Measurements from ENCODE around the gene PRKCA.
"Not testable (repeated sequence)": the region's sequence is repeated elsewhere in the genome, so short reads cannot be mapped to it uniquely, and the experiment has no call there.

Gene PRKCA

GRCh38 chr17:66310528-66311148, 8.2 kb downstream of the PRKCA start:
- TF ChIP-seq YY1 (IDR thresholded peaks at IDR 0.05; ENCODE audit: insufficient read depth, insufficient read length) = no peak
- TF ChIP-seq ZNF274 (IDR thresholded peaks at IDR 0.05; ENCODE audit: low read depth, low read length) = no peak
- TF ChIP-seq SUZ12 (IDR thresholded peaks at IDR 0.05; ENCODE audit: extremely low read depth, insufficient read depth, insufficient read length) = no peak
- no peaks in the 10 kb centered on the region for H3K4me1 ChIP-seq (ENCODE audit: insufficient read depth, insufficient read length)
- no peaks in the 10 kb centered on the region for H3K9me3 ChIP-seq (ENCODE audit: insufficient read depth, low read length)
- no peaks in the 10 kb centered on the region for H3K27me3 ChIP-seq (ENCODE audit: insufficient read depth, insufficient read length)
- DNase-seq (ENCODE audit: low read depth, low spot score) = no peak
- no peak overlapping the region for H3K9ac ChIP-seq (ENCODE audit: insufficient read length, low read depth)
- H3K36me3 ChIP-seq (ENCODE audit: insufficient read depth, insufficient read length, low read length) = peaks cover 4% of the 10 kb centered on the region
- H3K4me3 ChIP-seq (ENCODE audit: insufficient read length, low read depth) = no peak overlapping the region

GRCh38 chr17:66312912-66313311, 10.5 kb downstream of the PRKCA start:
- TF ChIP-seq SUZ12 (IDR thresholded peaks at IDR 0.05; ENCODE audit: extremely low read depth, insufficient read depth, insufficient read length) (no peak), YY1 (IDR thresholded peaks at IDR 0.05; ENCODE audit: insufficient read depth, insufficient read length) (no peak), ZNF274 (IDR thresholded peaks at IDR 0.05; ENCODE audit: low read depth, low read length) (no peak)
- H3K36me3 ChIP-seq (ENCODE audit: insufficient read depth, insufficient read length, low read length) = peaks cover 4% of the 10 kb centered on the region
- DNase-seq (ENCODE audit: low read depth, low spot score) = no peak
- H3K9me3 ChIP-seq (ENCODE audit: insufficient read depth, low read length) = no peaks in the 10 kb centered on the region
- H3K9ac ChIP-seq (ENCODE audit: insufficient read length, low read depth) = no peak overlapping the region
- H3K4me1 ChIP-seq (ENCODE audit: insufficient read depth, insufficient read length) = no peaks in the 10 kb centered on the region
- no peak overlapping the region for H3K4me3 ChIP-seq (ENCODE audit: insufficient read length, low read depth)
- H3K27me3 ChIP-seq (ENCODE audit: insufficient read depth, insufficient read length) = no peaks in the 10 kb centered on the region

GRCh38 chr17:66313325-66313724, 10.9 kb downstream of the PRKCA start:
- no peaks in the 10 kb centered on the region for H3K9me3 ChIP-seq (ENCODE audit: insufficient read depth, low read length)
- no peak for DNase-seq (ENCODE audit: low read depth, low spot score)
- TF ChIP-seq ZNF274 (IDR thresholded peaks at IDR 0.05; ENCODE audit: low read depth, low read length) (no peak), YY1 (IDR thresholded peaks at IDR 0.05; ENCODE audit: insufficient read depth, insufficient read length) (no peak), SUZ12 (IDR thresholded peaks at IDR 0.05; ENCODE audit: extremely low read depth, insufficient read depth, insufficient read length) (no peak)
- no peak overlapping the region for H3K4me3 ChIP-seq (ENCODE audit: insufficient read length, low read depth)
- no peaks in the 10 kb centered on the region for H3K27me3 ChIP-seq (ENCODE audit: insufficient read depth, insufficient read length)
- H3K4me1 ChIP-seq (ENCODE audit: insufficient read depth, insufficient read length) = no peaks in the 10 kb centered on the region
- H3K36me3 ChIP-seq (ENCODE audit: insufficient read depth, insufficient read length, low read length) = peaks cover 4% of the 10 kb centered on the region
- H3K9ac ChIP-seq (ENCODE audit: insufficient read length, low read depth) = no peak overlapping the region

GRCh38 chr17:66313995-66314659, 11.7 kb downstream of the PRKCA start:
- Histone ChIP-seq H3K4me1 (ENCODE audit: insufficient read depth, insufficient read length) (no peaks in the 10 kb centered on the region), H3K4me3 (ENCODE audit: insufficient read length, low read depth) (no peak overlapping the region), H3K9me3 (ENCODE audit: insufficient read depth, low read length) (no peaks in the 10 kb centered on the region), H3K9ac (ENCODE audit: insufficient read length, low read depth) (no peak overlapping the region), H3K36me3 (ENCODE audit: insufficient read depth, insufficient read length, low read length) (peaks cover 4% of the 10 kb centered on the region), H3K27me3 (ENCODE audit: insufficient read depth, insufficient read length) (no peaks in the 10 kb centered on the region)
- DNase-seq (ENCODE audit: low read depth, low spot score) = no peak
- no peak for TF ChIP-seq ZNF274 (IDR thresholded peaks at IDR 0.05; ENCODE audit: low read depth, low read length)
- TF ChIP-seq SUZ12 (IDR thresholded peaks at IDR 0.05; ENCODE audit: extremely low read depth, insufficient read depth, insufficient read length) = no peak
- TF ChIP-seq YY1 (IDR thresholded peaks at IDR 0.05; ENCODE audit: insufficient read depth, insufficient read length) = no peak

- Histone ChIP-seq H3K4me3 (ENCODE audit: insufficient read length, low read depth) (no peak overlapping the region), H3K9me3 (ENCODE audit: insufficient read depth, low read length) (peaks cover 16% of the 10 kb centered on the region), H3K27me3 (ENCODE audit: insufficient read depth, insufficient read length) (no peaks in the 10 kb centered on the region), H3K36me3 (ENCODE audit: insufficient read depth, insufficient read length, low read length) (no peaks in the 10 kb centered on the region), H3K4me1 (ENCODE audit: insufficient read depth, insufficient read length) (no peaks in the 10 kb centered on the region), H3K9ac (ENCODE audit: insufficient read length, low read depth) (no peak overlapping the region)
- no peak for TF ChIP-seq YY1 (IDR thresholded peaks at IDR 0.05; ENCODE audit: insufficient read depth, insufficient read length)
- TF ChIP-seq ZNF274 (IDR thresholded peaks at IDR 0.05; ENCODE audit: low read depth, low read length) = no peak
- no peak for TF ChIP-seq SUZ12 (IDR thresholded peaks at IDR 0.05; ENCODE audit: extremely low read depth, insufficient read depth, insufficient read length)
- no peak for DNase-seq (ENCODE audit: low read depth, low spot score)
Measured at GRCh38 chr17:66317629-66318028, 15.2 kb downstream of the PRKCA start.

GRCh38 chr17:66319226-66319625, 16.8 kb downstream of the PRKCA start:
- Histone ChIP-seq H3K27me3 (ENCODE audit: insufficient read depth, insufficient read length) (no peaks in the 10 kb centered on the region), H3K9ac (ENCODE audit: insufficient read length, low read depth) (no peak overlapping the region), H3K4me3 (ENCODE audit: insufficient read length, low read depth) (no peak overlapping the region), H3K36me3 (ENCODE audit: insufficient read depth, insufficient read length, low read length) (no peaks in the 10 kb centered on the region), H3K9me3 (ENCODE audit: insufficient read depth, low read length) (peaks cover 17% of the 10 kb centered on the region), H3K4me1 (ENCODE audit: insufficient read depth, insufficient read length) (no peaks in the 10 kb centered on the region)
- no peak for DNase-seq (ENCODE audit: low read depth, low spot score)
- TF ChIP-seq SUZ12 (IDR thresholded peaks at IDR 0.05; ENCODE audit: extremely low read depth, insufficient read depth, insufficient read length) (no peak), ZNF274 (IDR thresholded peaks at IDR 0.05; ENCODE audit: low read depth, low read length) (no peak), YY1 (IDR thresholded peaks at IDR 0.05; ENCODE audit: insufficient read depth, insufficient read length) (no peak)

GRCh38 chr17:66322764-66323163, 20.4 kb downstream of the PRKCA start:
- H3K36me3 ChIP-seq (ENCODE audit: insufficient read depth, insufficient read length, low read length) = no peaks in the 10 kb centered on the region
- DNase-seq (ENCODE audit: low read depth, low spot score) = no peak
- TF ChIP-seq SUZ12 (IDR thresholded peaks at IDR 0.05; ENCODE audit: extremely low read depth, insufficient read depth, insufficient read length) = no peak
- TF ChIP-seq ZNF274 (IDR thresholded peaks at IDR 0.05; ENCODE audit: low read depth, low read length) = no peak
- TF ChIP-seq YY1 (IDR thresholded peaks at IDR 0.05; ENCODE audit: insufficient read depth, insufficient read length) = no peak
- peaks cover 17% of the 10 kb centered on the region for H3K9me3 ChIP-seq (ENCODE audit: insufficient read depth, low read length)
- no peak overlapping the region for H3K9ac ChIP-seq (ENCODE audit: insufficient read length, low read depth)
- H3K4me3 ChIP-seq (ENCODE audit: insufficient read length, low read depth) = no peak overlapping the region
- H3K4me1 ChIP-seq (ENCODE audit: insufficient read depth, insufficient read length) = no peaks in the 10 kb centered on the region
- H3K27me3 ChIP-seq (ENCODE audit: insufficient read depth, insufficient read length) = no peaks in the 10 kb centered on the region

GRCh38 chr17:66324381-66325004, 22.1 kb downstream of the PRKCA start:
- not testable (repeated sequence) for H3K36me3 ChIP-seq (ENCODE audit: insufficient read depth, insufficient read length, low read length)

More at GRCh38 chr17:66324381-66325004, 22.1 kb downstream of the PRKCA start:
- DNase-seq (ENCODE audit: low read depth, low spot score); H3K4me1 ChIP-seq (ENCODE audit: insufficient read depth, insufficient read length); H3K27me3 ChIP-seq (ENCODE audit: insufficient read depth, insufficient read length); H3K9ac ChIP-seq (ENCODE audit: insufficient read length, low read depth); H3K4me3 ChIP-seq (ENCODE audit: insufficient read length, low read depth): not testable (repeated sequence)
- H3K9me3 ChIP-seq (ENCODE audit: insufficient read depth, low read length) = peaks cover 17% of the 10 kb centered on the region

All from NT2/D1 (cell line).